Measurements from ENCODE around the gene LLGL2.

Gene LLGL2

DNA sequence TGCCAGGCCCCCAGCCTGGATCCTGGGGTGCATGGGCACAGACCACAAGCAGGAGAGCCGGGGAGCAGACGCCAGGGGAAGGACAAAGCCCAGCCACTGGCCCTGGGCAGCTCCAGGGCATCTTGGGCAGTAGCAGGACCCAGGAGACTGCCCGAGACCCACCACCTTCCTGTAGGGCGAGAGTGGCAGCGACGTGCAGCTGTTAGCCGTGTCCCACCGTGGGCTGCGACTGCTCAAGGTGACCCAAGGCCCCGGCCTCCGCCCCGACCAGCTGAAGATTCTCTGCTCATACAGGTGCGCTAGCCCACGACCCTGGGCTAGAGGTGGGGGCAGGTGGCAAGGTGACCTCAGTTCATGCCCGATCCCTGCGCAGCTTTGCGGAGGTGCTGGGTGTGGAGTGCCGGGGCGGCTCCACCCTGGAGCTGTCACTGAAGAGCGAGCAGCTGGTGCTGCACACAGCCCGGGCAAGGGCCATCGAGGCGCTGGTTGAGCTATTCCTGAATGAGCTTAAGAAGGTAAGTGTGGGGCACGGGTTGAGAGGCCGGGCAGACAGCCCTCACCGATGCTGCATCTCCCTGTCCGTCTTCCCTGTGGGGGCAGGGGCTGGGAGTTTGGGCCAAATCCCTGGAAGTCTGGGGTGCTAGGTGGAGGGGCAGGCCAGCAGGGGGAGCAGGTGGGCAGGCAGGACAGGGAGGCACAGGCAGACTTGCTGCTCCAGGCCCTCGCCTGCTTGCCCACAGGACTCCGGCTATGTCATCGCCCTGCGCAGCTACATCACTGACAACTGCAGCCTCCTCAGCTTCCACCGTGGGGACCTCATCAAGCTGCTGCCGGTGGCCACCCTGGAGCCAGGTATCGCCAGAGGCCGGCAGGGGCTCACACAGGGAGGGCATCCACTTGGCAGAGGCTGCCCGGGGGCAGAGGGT, 94.3 kb downstream of the LLGL2 start:
- no peak for DNase-seq (ENCODE audit: low read depth, low spot score)
- CTCF ChIA-PET: interaction anchor here (0.6 to 28.7 kb wide), 16 partner anchors 9 to 407 kb away, joined by 3 to 1427 read pairs (median 4); partner anchors contain the start of genes GALK1 and SMIM5
- no peak overlapping the region for H3K4me3 ChIP-seq (ENCODE audit: low read depth, low read length)
- TF ChIP-seq, protein P1, sequence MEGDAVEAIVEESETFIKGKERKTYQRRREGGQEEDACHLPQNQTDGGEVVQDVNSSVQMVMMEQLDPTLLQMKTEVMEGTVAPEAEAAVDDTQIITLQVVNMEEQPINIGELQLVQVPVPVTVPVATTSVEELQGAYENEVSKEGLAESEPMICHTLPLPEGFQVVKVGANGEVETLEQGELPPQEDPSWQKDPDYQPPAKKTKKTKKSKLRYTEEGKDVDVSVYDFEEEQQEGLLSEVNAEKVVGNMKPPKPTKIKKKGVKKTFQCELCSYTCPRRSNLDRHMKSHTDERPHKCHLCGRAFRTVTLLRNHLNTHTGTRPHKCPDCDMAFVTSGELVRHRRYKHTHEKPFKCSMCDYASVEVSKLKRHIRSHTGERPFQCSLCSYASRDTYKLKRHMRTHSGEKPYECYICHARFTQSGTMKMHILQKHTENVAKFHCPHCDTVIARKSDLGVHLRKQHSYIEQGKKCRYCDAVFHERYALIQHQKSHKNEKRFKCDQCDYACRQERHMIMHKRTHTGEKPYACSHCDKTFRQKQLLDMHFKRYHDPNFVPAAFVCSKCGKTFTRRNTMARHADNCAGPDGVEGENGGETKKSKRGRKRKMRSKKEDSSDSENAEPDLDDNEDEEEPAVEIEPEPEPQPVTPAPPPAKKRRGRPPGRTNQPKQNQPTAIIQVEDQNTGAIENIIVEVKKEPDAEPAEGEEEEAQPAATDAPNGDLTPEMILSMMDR (IDR thresholded peaks at IDR 0.05; ENCODE audit: insufficient read depth, low read length, missing control alignments): peak; percentile 78
- POLR2A ChIA-PET: interaction anchor here (0.6 kb wide), 1 partner anchor 235 kb away, joined by 3 read pairs; the partner anchor contains the start of gene WBP2

DNA sequence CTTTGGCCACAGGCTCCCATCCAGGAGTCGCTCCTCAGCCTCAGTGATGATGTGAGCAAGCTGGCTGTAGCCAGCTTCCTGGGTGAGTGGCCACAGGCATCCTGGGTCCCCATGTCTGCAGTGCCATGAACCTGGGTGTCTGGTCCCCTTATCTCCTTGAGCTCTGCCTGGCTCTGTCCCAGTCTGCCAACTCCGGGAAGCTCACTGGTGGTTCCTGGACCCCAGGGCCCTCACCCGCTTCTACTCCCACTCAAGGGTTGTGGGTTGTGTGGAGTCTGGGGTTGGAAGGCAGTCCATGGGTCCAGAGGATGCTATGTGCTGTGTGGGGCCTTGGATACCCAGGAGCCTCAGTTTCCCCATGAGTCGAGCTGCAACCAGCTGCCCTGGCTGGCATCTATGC, 96.0 kb downstream of the LLGL2 start:
- ChIA-PET POLR2A (no interaction called here), CTCF (interaction anchor here (1.5 to 28.7 kb wide), 3 partner anchors 12 to 134 kb away, joined by 4 to 1427 read pairs (median 357); partner anchors contain the start of genes GALK1 and SMIM5)
- no peak overlapping the region for H3K4me3 ChIP-seq (ENCODE audit: low read depth, low read length)
- DNase-seq (ENCODE audit: low read depth, low spot score): no peak
- TF ChIP-seq, protein P1 (IDR thresholded peaks at IDR 0.05; ENCODE audit: insufficient read depth, low read length, missing control alignments): no peak

DNA sequence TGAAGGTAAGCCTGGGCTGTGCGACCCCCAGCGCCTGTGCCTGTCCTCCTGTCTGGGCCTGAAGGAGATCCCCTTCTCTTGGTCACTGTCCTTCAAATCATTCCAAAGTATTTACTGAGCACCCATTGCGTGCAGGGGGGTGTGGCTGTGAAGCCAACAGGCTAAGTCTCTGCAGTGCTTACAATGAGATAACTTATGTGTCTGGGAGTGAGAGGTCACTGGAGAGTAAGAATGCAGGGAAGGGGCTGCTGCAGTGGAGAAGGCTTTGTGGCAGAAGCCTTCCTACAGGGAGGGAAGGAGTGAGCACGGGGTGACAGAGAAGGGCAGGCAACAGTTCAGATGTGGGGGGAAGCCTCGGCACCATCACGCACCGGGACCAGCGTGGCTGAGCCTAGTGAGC, 96.6 kb downstream of the LLGL2 start:
- POLR2A ChIA-PET: no interaction called here

DNA sequence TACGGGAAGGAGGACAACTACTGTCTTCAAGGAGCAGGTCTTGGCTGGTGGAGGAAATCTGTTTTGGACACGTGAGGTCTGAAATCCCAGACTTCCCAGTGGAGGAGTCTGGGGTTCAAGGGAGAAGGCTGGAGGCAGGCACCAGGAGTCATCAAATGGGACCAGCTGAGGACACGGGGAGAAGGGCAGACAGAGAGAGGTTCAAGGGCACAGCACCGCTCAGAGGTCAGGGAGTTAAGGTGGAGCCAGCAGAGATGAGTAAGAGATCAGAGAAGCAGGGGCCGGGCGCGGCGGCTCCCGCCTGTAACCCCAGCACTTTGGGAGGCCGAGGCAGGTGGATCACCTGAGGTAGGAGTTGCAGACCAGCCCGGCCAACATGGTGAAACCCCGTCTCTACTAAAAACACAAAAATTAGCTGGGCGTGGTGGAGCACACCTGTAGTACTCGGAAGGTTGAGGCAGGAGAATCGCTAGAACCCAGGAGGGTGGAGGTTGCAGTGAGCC, 97.3 kb downstream of the LLGL2 start:
- TF ChIP-seq, protein P1 (IDR thresholded peaks at IDR 0.05; ENCODE audit: insufficient read depth, low read length, missing control alignments): no peak
- POLR2A ChIA-PET: interaction anchor here (0.6 to 1.0 kb wide), 2 partner anchors 10 to 70 kb away, joined by 3 read pairs; partner anchors contain the start of gene SMIM5
- DNase-seq (ENCODE audit: low read depth, low spot score): no peak
- CTCF ChIA-PET: interaction anchor here (19.8 to 28.7 kb wide), 3 partner anchors 11 to 133 kb away, joined by 357 to 1427 read pairs (median 746); partner anchors contain the start of genes GALK1 and SMIM5
- H3K4me3 ChIP-seq (ENCODE audit: low read depth, low read length): no peak overlapping the region

More for the DNA sequence above, 96.6 kb downstream of the LLGL2 start:
- DNase-seq (ENCODE audit: low read depth, low spot score): no peak
- CTCF ChIA-PET: interaction anchor here (19.8 to 28.7 kb wide), 2 partner anchors 12 to 133 kb away, joined by 357 to 1427 read pairs; partner anchors contain the start of genes GALK1 and SMIM5
- H3K4me3 ChIP-seq (ENCODE audit: low read depth, low read length): no peak overlapping the region
- TF ChIP-seq, protein P1 (IDR thresholded peaks at IDR 0.05; ENCODE audit: insufficient read depth, low read length, missing control alignments): no peak

GRCh38 chr17:75623386-75623785, 97.9 kb downstream of the LLGL2 start:
- TF ChIP-seq, protein P1 (IDR thresholded peaks at IDR 0.05; ENCODE audit: insufficient read depth, low read length, missing control alignments): no peak
- H3K4me3 ChIP-seq (ENCODE audit: low read depth, low read length): no peak overlapping the region
- DNase-seq (ENCODE audit: low read depth, low spot score): no peak
- ChIA-PET POLR2A (interaction anchor here (1.0 kb wide), 1 partner anchor 9 kb away, joined by 3 read pairs; the partner anchor contains the start of gene SMIM5), CTCF (interaction anchor here (2.2 to 28.7 kb wide), 4 partner anchors 10 to 194 kb away, joined by 5 to 1427 read pairs (median 552); partner anchors contain the start of genes GALK1 and SMIM5)
